Epithelial cell of esophagus (primary cell): ENCODE data around the gene NEK4.

Experiments
- DNase-seq: peaks from one replicate; pipeline ENCODE4 v3.0.0; 2010; ENCODE audit warnings: low read depth
- H3K4me3 ChIP-seq: 2 replicates; pipeline ENCODE4 v1.5.1; 2011; ENCODE audit warnings: mild to moderate bottlenecking, low read length, control low read depth
- TF ChIP-seq, protein P1 (sequence below): IDR thresholded peaks from 2 replicates; pipeline ENCODE4 v1.5.1; 2011; ENCODE audit warnings: low read depth, mild to moderate bottlenecking, low read length, control low read depth, inconsistent platforms; ENCODE audit not compliant: insufficient read depth; ENCODE audit errors: missing control alignments

NEK4 gene

DNA sequence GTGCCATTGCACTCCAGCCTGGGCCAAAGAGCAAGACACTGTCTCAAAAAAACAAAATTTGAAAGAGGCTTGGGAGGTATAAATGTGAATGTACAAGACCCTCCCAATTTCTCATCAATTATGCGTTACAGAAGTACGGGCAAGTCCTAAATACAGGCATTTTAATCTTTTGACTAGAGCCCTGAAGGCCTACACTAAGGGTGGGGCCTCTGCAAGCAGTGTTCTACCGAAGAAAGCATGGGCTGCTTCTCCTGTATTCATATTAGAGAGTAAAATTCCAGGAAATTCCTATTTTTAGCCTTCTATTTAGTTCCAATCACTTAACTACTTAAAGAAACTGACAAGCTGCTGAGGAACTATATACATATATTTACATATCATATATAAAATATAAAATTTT is 110.7 kb downstream of the NEK4 start:
- no peak for DNase-seq
- no peak overlapping the region for H3K4me3 ChIP-seq
- TF ChIP-seq, protein P1, sequence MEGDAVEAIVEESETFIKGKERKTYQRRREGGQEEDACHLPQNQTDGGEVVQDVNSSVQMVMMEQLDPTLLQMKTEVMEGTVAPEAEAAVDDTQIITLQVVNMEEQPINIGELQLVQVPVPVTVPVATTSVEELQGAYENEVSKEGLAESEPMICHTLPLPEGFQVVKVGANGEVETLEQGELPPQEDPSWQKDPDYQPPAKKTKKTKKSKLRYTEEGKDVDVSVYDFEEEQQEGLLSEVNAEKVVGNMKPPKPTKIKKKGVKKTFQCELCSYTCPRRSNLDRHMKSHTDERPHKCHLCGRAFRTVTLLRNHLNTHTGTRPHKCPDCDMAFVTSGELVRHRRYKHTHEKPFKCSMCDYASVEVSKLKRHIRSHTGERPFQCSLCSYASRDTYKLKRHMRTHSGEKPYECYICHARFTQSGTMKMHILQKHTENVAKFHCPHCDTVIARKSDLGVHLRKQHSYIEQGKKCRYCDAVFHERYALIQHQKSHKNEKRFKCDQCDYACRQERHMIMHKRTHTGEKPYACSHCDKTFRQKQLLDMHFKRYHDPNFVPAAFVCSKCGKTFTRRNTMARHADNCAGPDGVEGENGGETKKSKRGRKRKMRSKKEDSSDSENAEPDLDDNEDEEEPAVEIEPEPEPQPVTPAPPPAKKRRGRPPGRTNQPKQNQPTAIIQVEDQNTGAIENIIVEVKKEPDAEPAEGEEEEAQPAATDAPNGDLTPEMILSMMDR = no peak
